Nephron (organoid): Measurements from ENCODE around the gene WFDC11.
A peak's percentile ranks its signal among the peaks of the same experiment; 100 is the strongest.

Experiments used
- H3K27ac Mint-ChIP-seq, 3 experiments: 2 replicates each; pipeline ENCODE4 v1.8.0; 2020; ENCODE audit warnings: mixed read lengths in 3 of 3, mild to moderate bottlenecking in 2 of 3, moderate library complexity in 1 of 3
- H3K27me3 Mint-ChIP-seq: 2 replicates; pipeline ENCODE4 v1.8.0; 2021; ENCODE audit warnings: low read depth, mild to moderate bottlenecking, moderate library complexity, mixed read lengths
- H3K36me3 Mint-ChIP-seq: 2 replicates; pipeline ENCODE4 v1.8.0; 2020; ENCODE audit warnings: low read depth, mixed read lengths
- H3K4me1 Mint-ChIP-seq: 2 replicates; pipeline ENCODE4 v1.8.0; 2020; ENCODE audit warnings: mixed read lengths
- H3K4me3 Mint-ChIP-seq, 3 experiments: 2 replicates each; pipeline ENCODE4 v1.8.0; 2020; ENCODE audit warnings: mild to moderate bottlenecking in 3 of 3, mixed read lengths in 3 of 3, moderate library complexity in 2 of 3
- H3K9me3 Mint-ChIP-seq: 2 replicates; pipeline ENCODE4 v1.8.0; 2020; ENCODE audit warnings: mixed read lengths
- TF ChIP-seq, protein P1 (sequence below), 3 experiments: fragments of 200-600 bp; sonication (generic); IDR thresholded peaks; one replicate each; pipeline ENCODE4 v1.5.0; 2021; ENCODE audit warnings: antibody characterized with exemption in 3 of 3; ENCODE audit not compliant: unreplicated experiment in 3 of 3

Gene WFDC11

DNA sequence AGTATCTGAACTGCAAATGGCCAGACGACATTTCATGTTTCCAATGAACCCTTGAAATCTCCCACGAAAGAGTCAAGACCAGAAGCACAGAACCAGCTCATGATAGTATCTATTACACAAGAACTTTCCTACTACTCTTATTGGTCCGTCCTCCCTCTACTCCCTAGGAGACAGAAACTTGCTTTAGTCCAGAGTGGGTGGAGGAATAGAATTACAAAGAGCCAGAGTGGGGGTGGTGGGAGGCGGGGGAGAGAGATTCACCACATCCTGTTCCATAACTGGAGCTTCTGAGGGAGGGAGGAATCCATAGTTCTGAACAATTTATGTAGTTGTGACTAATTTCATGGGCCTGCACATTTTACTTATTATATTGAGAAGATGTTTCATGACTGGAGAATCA, 59.0 kb downstream of the WFDC11 start:
- H3K36me3 Mint-ChIP-seq, result no peaks in the 10 kb centered on the region
- no peak overlapping the region for H3K4me3 Mint-ChIP-seq
- TF ChIP-seq, protein P1, sequence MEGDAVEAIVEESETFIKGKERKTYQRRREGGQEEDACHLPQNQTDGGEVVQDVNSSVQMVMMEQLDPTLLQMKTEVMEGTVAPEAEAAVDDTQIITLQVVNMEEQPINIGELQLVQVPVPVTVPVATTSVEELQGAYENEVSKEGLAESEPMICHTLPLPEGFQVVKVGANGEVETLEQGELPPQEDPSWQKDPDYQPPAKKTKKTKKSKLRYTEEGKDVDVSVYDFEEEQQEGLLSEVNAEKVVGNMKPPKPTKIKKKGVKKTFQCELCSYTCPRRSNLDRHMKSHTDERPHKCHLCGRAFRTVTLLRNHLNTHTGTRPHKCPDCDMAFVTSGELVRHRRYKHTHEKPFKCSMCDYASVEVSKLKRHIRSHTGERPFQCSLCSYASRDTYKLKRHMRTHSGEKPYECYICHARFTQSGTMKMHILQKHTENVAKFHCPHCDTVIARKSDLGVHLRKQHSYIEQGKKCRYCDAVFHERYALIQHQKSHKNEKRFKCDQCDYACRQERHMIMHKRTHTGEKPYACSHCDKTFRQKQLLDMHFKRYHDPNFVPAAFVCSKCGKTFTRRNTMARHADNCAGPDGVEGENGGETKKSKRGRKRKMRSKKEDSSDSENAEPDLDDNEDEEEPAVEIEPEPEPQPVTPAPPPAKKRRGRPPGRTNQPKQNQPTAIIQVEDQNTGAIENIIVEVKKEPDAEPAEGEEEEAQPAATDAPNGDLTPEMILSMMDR (IDR thresholded peaks at IDR 0.05; ENCODE audit: unreplicated experiment in 3 of 3), result no peak
- H3K9me3 Mint-ChIP-seq, result peaks cover 18% of the 10 kb centered on the region
- peaks cover 15% of the 10 kb centered on the region for H3K4me1 Mint-ChIP-seq
- H3K27ac Mint-ChIP-seq, result peak overlapping the region; percentile 44 to 72 (median 45)
- no peaks in the 10 kb centered on the region for H3K27me3 Mint-ChIP-seq

DNA sequence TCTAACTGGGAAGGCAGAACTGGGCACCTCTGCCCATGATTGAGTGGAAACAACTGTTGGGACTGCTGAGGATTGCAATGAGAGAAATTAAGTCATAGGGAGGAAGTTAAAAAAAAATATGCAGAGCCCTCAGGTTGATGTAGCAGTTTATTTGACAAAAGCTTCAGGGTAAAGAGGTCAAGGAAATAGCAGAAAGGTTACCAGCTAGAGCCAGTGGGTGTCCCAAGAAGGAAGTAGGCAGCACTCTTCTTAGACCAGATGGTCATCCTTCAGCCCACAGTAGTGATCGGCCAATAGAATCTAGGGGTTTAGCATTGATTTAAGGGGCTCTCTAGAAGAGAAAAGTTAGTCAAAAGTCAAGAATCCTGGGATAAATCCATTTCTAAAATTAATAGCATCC, 62.2 kb downstream of the WFDC11 start:
- Mint-ChIP-seq H3K27ac (no peak overlapping the region), H3K4me3 (no peak overlapping the region), H3K9me3 (peaks cover 27% of the 10 kb centered on the region), H3K27me3 (no peaks in the 10 kb centered on the region), H3K4me1 (peaks cover 15% of the 10 kb centered on the region), H3K36me3 (no peaks in the 10 kb centered on the region)
- TF ChIP-seq, protein P1 (IDR thresholded peaks at IDR 0.05; ENCODE audit: unreplicated experiment in 3 of 3), result no peak
